Measurements from ENCODE around the gene COL13A1.

- TF ChIP-seq POLR2AphosphoS5 (IDR thresholded peaks at IDR 0.05) = no peak
- TF ChIP-seq CTCF (IDR thresholded peaks at IDR 0.05) = no peak
- TF ChIP-seq POLR2A (IDR thresholded peaks at IDR 0.05) = no peak
These were observed 104.7 kb downstream of the COL13A1 start for GRCh38 chr10:69906425-69906824.
